GM10248 (cell line): Measurements from ENCODE around the gene PRKCH.
"Not testable (repeated sequence)": the region's sequence is repeated elsewhere in the genome, so short reads cannot be mapped to it uniquely, and the experiment has no call there.

ENCODE experiments used
- CTCF ChIA-PET: fragments of 300-600 bp; sonication (Branson Sonifier 250); formaldehyde crosslinking; extraction: SDS; loops from one replicate; lab custom pipeline; 2021; ENCODE audit warnings: antibody characterized with exemption; lab: Yijun Ruan, JAX
- POLR2A ChIA-PET: fragments of 350-650 bp; sonication (Branson Sonifier 250); formaldehyde crosslinking; extraction: SDS; loops from one replicate; lab custom pipeline; 2020; ENCODE audit warnings: antibody characterized with exemption; lab: Yijun Ruan, JAX
- DNase-seq: peaks from one replicate; pipeline ENCODE4 v3.0.0; 2012; ENCODE audit errors: extremely low spot score
- CTCF ChIP-seq: IDR thresholded peaks from 2 replicates; pipeline ENCODE4 v1.5.1; 2012; ENCODE audit warnings: mild to moderate bottlenecking, low read depth; ENCODE audit errors: extremely low read depth, missing control alignments, control extremely low read depth

The PRKCH gene

GRCh38 chr14:61460718-61461611 lies 139.6 kb downstream of the PRKCH start:
- CTCF ChIA-PET, result interaction anchor here (0.9 to 6.9 kb wide), 19 partner anchors 9 to 666 kb away, joined by 3 to 77 read pairs (median 3); partner anchors contain the start of gene TMEM30B
- TF ChIP-seq CTCF, result no peak
- no peak for DNase-seq
- POLR2A ChIA-PET, result no interaction called here

GRCh38 chr14:61461808-61462275 lies 140.5 kb downstream of the PRKCH start:
- peak; percentile 35 for TF ChIP-seq CTCF
- ChIA-PET CTCF (interaction anchor here (0.9 to 6.9 kb wide), 20 partner anchors 9 to 665 kb away, joined by 3 to 77 read pairs (median 3); no protein-coding TSS in a partner anchor), POLR2A (no interaction called here)
- peak; percentile 55 for DNase-seq

GRCh38 chr14:61462566-61463193 lies 141.3 kb downstream of the PRKCH start:
- DNase-seq, result no peak
- TF ChIP-seq CTCF, result no peak
- ChIA-PET CTCF (interaction anchor here (0.6 to 6.9 kb wide), 11 partner anchors 10 to 375 kb away, joined by 3 to 77 read pairs (median 3); no protein-coding TSS in a partner anchor), POLR2A (no interaction called here)

- POLR2A ChIA-PET, result no interaction called here
- no peak for DNase-seq
- TF ChIP-seq CTCF, result no peak
- CTCF ChIA-PET, result interaction anchor here (6.9 kb wide), 1 partner anchor 373 kb away, joined by 77 read pairs; no protein-coding TSS in a partner anchor
These were observed 142.4 kb downstream of the PRKCH start for GRCh38 chr14:61463664-61464285.

- CTCF ChIA-PET, result interaction anchor here (1.7 to 6.9 kb wide), 2 partner anchors 13 to 373 kb away, joined by 4 to 77 read pairs; no protein-coding TSS in a partner anchor
- POLR2A ChIA-PET, DNase-seq: not testable (repeated sequence)
These were observed 143.4 kb downstream of the PRKCH start for GRCh38 chr14:61464539-61465320.

- ChIA-PET POLR2A (no interaction called here), CTCF (interaction anchor here (1.7 to 6.9 kb wide), 2 partner anchors 12 to 371 kb away, joined by 4 to 77 read pairs; no protein-coding TSS in a partner anchor)
- no peak for TF ChIP-seq CTCF
- no peak for DNase-seq
These were observed 145.0 kb downstream of the PRKCH start for GRCh38 chr14:61466249-61466904.
